ENCODE data around the gene CCDC116. TPM values are rescaled to one million over a fixed set of nuclear protein-coding genes. Genes with fewer than 3 reads are reported as not detected.

Gene CCDC116
- polyA plus RNA-seq, 4 donors, result 0.21 to 0.40 (median 0.25) TPM

- Histone ChIP-seq H3K4me1 (ENCODE audit: control insufficient read depth in 3 of 3, insufficient read depth in 2 of 3, low read depth in 1 of 3, low read length in 2 of 3) (peaks cover 0 to 7% (median 0%) of the 10 kb centered on the region in 3 donors), H3K36me3 (ENCODE audit: control insufficient read depth in 3 of 3, insufficient read depth in 2 of 3, low read depth in 1 of 3, low read length in 3 of 3) (peaks cover 0 to 13% (median 0%) of the 10 kb centered on the region in 3 donors), H3K27me3 (ENCODE audit: control insufficient read depth in 3 of 3, insufficient read depth in 3 of 3, low read length in 3 of 3) (no peaks in the 10 kb centered on the region), H3K9me3 (ENCODE audit: control insufficient read depth in 2 of 2, insufficient read depth in 1 of 2, low read depth in 1 of 2, low read length in 1 of 2) (no peaks in the 10 kb centered on the region), H3K27ac (ENCODE audit: low read depth in 1 of 3, low read length in 2 of 3) (peak overlapping the region; percentile 88 to 99 (median 96)), H3K4me3 (ENCODE audit: low read depth in 1 of 3, low read length in 3 of 3) (peak overlapping the region; percentile 4 to 89 (median 66))
- 72 to 75% (median 73%) methylated on average over 25 to 26 of the region's 26 CpGs for WGBS, 3 donors
- DNase-seq, result no peak
- FAIRE-seq, result no peak
Observed at GRCh38 chr22:21665047-21665851, 32.7 kb downstream of the CCDC116 start.

GRCh38 chr22:21666786-21667185, 34.2 kb downstream of the CCDC116 start:
- Histone ChIP-seq H3K4me1 (ENCODE audit: control insufficient read depth in 3 of 3, insufficient read depth in 2 of 3, low read depth in 1 of 3, low read length in 2 of 3) (peaks cover 0 to 7% (median 0%) of the 10 kb centered on the region in 3 donors), H3K4me3 (ENCODE audit: low read depth in 1 of 3, low read length in 3 of 3) (peak overlapping the region in 2 of 3 donors; percentile 66 to 89), H3K27ac (ENCODE audit: low read depth in 1 of 3, low read length in 2 of 3) (peak overlapping the region; percentile 45 to 99 (median 96)), H3K36me3 (ENCODE audit: control insufficient read depth in 3 of 3, insufficient read depth in 2 of 3, low read depth in 1 of 3, low read length in 3 of 3) (peaks cover 6 to 26% (median 7%) of the 10 kb centered on the region in 3 donors), H3K9me3 (ENCODE audit: control insufficient read depth in 2 of 2, insufficient read depth in 1 of 2, low read depth in 1 of 2, low read length in 1 of 2) (no peaks in the 10 kb centered on the region), H3K27me3 (ENCODE audit: control insufficient read depth in 3 of 3, insufficient read depth in 3 of 3, low read length in 3 of 3) (no peaks in the 10 kb centered on the region)
- DNase-seq (peak in 1 of 2 donors; percentile 29), FAIRE-seq (no peak)
- 44 to 47% (median 46%) methylated on average over 15 to 16 of the region's 16 CpGs for WGBS, 3 donors

GRCh38 chr22:21669026-21669425, 36.5 kb downstream of the CCDC116 start:
- DNase-seq (no peak), FAIRE-seq (no peak)
- H3K27ac ChIP-seq (ENCODE audit: low read depth in 1 of 3, low read length in 2 of 3), result peak overlapping the region in 1 of 3 donors; percentile 56
- peaks cover 13 to 48% (median 14%) of the 10 kb centered on the region in 3 donors for H3K36me3 ChIP-seq (ENCODE audit: control insufficient read depth in 3 of 3, insufficient read depth in 2 of 3, low read depth in 1 of 3, low read length in 3 of 3)
- no peak overlapping the region for H3K4me3 ChIP-seq (ENCODE audit: low read depth in 1 of 3, low read length in 3 of 3)
- 51 to 78% (median 56%) methylated on average over 8 to 9 of the region's 9 CpGs for WGBS, 3 donors
- no peaks in the 10 kb centered on the region for H3K27me3 ChIP-seq (ENCODE audit: control insufficient read depth in 3 of 3, insufficient read depth in 3 of 3, low read length in 3 of 3)
- H3K4me1 ChIP-seq (ENCODE audit: control insufficient read depth in 3 of 3, insufficient read depth in 2 of 3, low read depth in 1 of 3, low read length in 2 of 3), result peaks cover 0 to 7% (median 0%) of the 10 kb centered on the region in 3 donors
- no peaks in the 10 kb centered on the region for H3K9me3 ChIP-seq (ENCODE audit: control insufficient read depth in 2 of 2, insufficient read depth in 1 of 2, low read depth in 1 of 2, low read length in 1 of 2)

GRCh38 chr22:21672107-21672629, 39.6 kb downstream of the CCDC116 start:
- no peak for FAIRE-seq

GRCh38 chr22:21673534-21674321, 41.2 kb downstream of the CCDC116 start:
- DNase-seq, result no peak

More at GRCh38 chr22:21672107-21672629, 39.6 kb downstream of the CCDC116 start:
- H3K4me1 ChIP-seq (ENCODE audit: control insufficient read depth in 3 of 3, insufficient read depth in 2 of 3, low read depth in 1 of 3, low read length in 2 of 3), result peaks cover 0 to 3% (median 0%) of the 10 kb centered on the region in 3 donors
- 84 to 93% (median 93%) methylated on average over 5 to 6 of the region's 6 CpGs for WGBS, 3 donors
- no peak for DNase-seq
- H3K27ac ChIP-seq (ENCODE audit: low read depth in 1 of 3, low read length in 2 of 3), result no peak overlapping the region
- no peaks in the 10 kb centered on the region for H3K27me3 ChIP-seq (ENCODE audit: control insufficient read depth in 3 of 3, insufficient read depth in 3 of 3, low read length in 3 of 3)
- peaks cover 19 to 68% (median 22%) of the 10 kb centered on the region in 3 donors for H3K36me3 ChIP-seq (ENCODE audit: control insufficient read depth in 3 of 3, insufficient read depth in 2 of 3, low read depth in 1 of 3, low read length in 3 of 3)
- peaks cover 0 to 3% of the 10 kb centered on the region in 2 donors for H3K9me3 ChIP-seq (ENCODE audit: control insufficient read depth in 2 of 2, insufficient read depth in 1 of 2, low read depth in 1 of 2, low read length in 1 of 2)
- no peak overlapping the region for H3K4me3 ChIP-seq (ENCODE audit: low read depth in 1 of 3, low read length in 3 of 3)

GRCh38 chr22:21674638-21675245, 42.2 kb downstream of the CCDC116 start:
- Histone ChIP-seq H3K36me3 (ENCODE audit: control insufficient read depth in 3 of 3, insufficient read depth in 2 of 3, low read depth in 1 of 3, low read length in 3 of 3) (peaks cover 19 to 70% (median 22%) of the 10 kb centered on the region in 3 donors), H3K4me3 (ENCODE audit: low read depth in 1 of 3, low read length in 3 of 3) (no peak overlapping the region), H3K9me3 (ENCODE audit: control insufficient read depth in 2 of 2, insufficient read depth in 1 of 2, low read depth in 1 of 2, low read length in 1 of 2) (peaks cover 0 to 3% of the 10 kb centered on the region in 2 donors), H3K27ac (ENCODE audit: low read depth in 1 of 3, low read length in 2 of 3) (no peak overlapping the region), H3K27me3 (ENCODE audit: control insufficient read depth in 3 of 3, insufficient read depth in 3 of 3, low read length in 3 of 3) (no peaks in the 10 kb centered on the region), H3K4me1 (ENCODE audit: control insufficient read depth in 3 of 3, insufficient read depth in 2 of 3, low read depth in 1 of 3, low read length in 2 of 3) (peaks cover 0 to 2% (median 0%) of the 10 kb centered on the region in 3 donors)
- FAIRE-seq (no peak), DNase-seq (no peak)
- WGBS, 3 donors, result 94 to 95% (median 95%) methylated on average over 12 of the region's 12 CpGs

More at GRCh38 chr22:21673534-21674321, 41.2 kb downstream of the CCDC116 start:
- Histone ChIP-seq H3K9me3 (ENCODE audit: control insufficient read depth in 2 of 2, insufficient read depth in 1 of 2, low read depth in 1 of 2, low read length in 1 of 2) (peaks cover 0 to 3% of the 10 kb centered on the region in 2 donors), H3K27me3 (ENCODE audit: control insufficient read depth in 3 of 3, insufficient read depth in 3 of 3, low read length in 3 of 3) (no peaks in the 10 kb centered on the region), H3K4me1 (ENCODE audit: control insufficient read depth in 3 of 3, insufficient read depth in 2 of 3, low read depth in 1 of 3, low read length in 2 of 3) (peaks cover 0 to 3% (median 0%) of the 10 kb centered on the region in 3 donors), H3K4me3 (ENCODE audit: low read depth in 1 of 3, low read length in 3 of 3) (no peak overlapping the region), H3K27ac (ENCODE audit: low read depth in 1 of 3, low read length in 2 of 3) (no peak overlapping the region), H3K36me3 (ENCODE audit: control insufficient read depth in 3 of 3, insufficient read depth in 2 of 3, low read depth in 1 of 3, low read length in 3 of 3) (peaks cover 19 to 71% (median 22%) of the 10 kb centered on the region in 3 donors)
- WGBS, 3 donors, result 91 to 92% (median 92%) methylated on average over 12 of the region's 12 CpGs
- no peak for FAIRE-seq

GRCh38 chr22:21677606-21678443, 45.3 kb downstream of the CCDC116 start:
- H3K9me3 ChIP-seq (ENCODE audit: control insufficient read depth in 2 of 2, insufficient read depth in 1 of 2, low read depth in 1 of 2, low read length in 1 of 2), result peaks cover 0 to 3% of the 10 kb centered on the region in 2 donors
- H3K4me1 ChIP-seq (ENCODE audit: control insufficient read depth in 3 of 3, insufficient read depth in 2 of 3, low read depth in 1 of 3, low read length in 2 of 3), result no peaks in the 10 kb centered on the region
- 92 to 98% (median 96%) methylated on average over 11 to 15 of the region's 15 CpGs for WGBS, 3 donors
- H3K4me3 ChIP-seq (ENCODE audit: low read depth in 1 of 3, low read length in 3 of 3), result no peak overlapping the region
- FAIRE-seq, result no peak
- H3K27ac ChIP-seq (ENCODE audit: low read depth in 1 of 3, low read length in 2 of 3), result no peak overlapping the region
- no peak for DNase-seq
- peaks cover 7 to 73% (median 14%) of the 10 kb centered on the region in 3 donors for H3K36me3 ChIP-seq (ENCODE audit: control insufficient read depth in 3 of 3, insufficient read depth in 2 of 3, low read depth in 1 of 3, low read length in 3 of 3)
- no peaks in the 10 kb centered on the region for H3K27me3 ChIP-seq (ENCODE audit: control insufficient read depth in 3 of 3, insufficient read depth in 3 of 3, low read length in 3 of 3)

All from small intestine (tissue), 7 donors.